ENCODE data around the gene RYR3.

RYR3 gene

DNA sequence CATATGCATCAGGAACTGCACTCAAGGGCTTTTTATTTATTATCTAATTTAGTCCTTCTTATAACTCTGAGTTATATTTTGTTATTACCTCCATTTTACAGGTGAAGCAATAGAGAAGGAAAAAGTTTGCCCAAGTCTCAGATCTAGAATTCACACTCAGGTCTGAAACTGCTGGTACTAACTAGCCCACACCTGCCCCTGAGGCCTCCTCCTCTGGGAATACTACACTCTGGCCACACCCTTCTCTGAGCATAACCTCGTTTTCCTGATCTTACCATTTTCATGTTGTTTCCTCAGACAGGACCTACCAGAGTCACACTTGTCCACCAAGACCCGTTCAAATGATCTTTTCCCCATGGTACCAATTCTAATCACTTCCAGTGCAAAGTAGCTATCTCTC, 563.4 kb downstream of the RYR3 start:
- DNase-seq (ENCODE audit: low read depth in 2 of 2), result no peak

DNA sequence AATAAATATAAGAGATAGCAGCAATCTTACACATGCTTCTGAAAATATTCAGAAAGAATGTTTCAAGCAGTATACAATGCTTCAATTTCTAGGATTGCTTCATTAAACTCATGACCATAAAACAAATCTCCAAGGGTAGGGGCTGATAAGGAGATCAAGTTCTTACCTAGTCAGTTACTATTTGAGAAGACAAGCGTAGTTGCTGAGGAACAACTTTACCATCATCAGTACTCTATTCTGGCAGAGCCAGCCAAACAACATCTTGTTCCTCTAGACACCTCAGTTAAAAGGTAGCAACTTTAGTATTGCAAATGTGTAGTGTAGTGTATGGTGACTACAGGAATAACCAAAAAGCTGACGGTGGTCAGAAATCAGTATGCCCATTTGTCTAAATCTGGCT, 572.2 kb downstream of the RYR3 start:
- no peak for DNase-seq (ENCODE audit: low read depth in 2 of 2)

DNA sequence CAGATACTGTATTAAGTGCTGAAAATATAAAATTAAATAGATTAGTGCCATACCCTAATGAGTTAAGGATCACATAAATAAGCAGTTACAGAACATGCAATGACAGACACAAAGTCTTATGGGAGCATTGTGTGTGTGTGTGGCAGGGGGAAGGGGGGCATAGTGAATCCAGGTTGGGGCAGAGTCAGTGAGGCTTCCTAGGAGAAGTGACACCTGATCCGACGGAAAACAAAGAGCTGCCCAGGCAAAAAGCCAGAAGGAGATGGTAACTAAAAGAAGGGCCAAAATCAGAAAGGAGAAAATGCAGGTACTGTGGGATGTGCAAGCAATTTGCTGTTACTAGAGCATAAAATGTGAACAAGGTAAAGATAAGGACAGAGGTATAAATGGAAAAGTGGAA, 577.4 kb downstream of the RYR3 start:
- DNase-seq (ENCODE audit: low read depth in 2 of 2), result no peak

- DNase-seq (ENCODE audit: low read depth in 2 of 2), result no peak
Measured at GRCh38 chr15:33894193-33894592, 583.4 kb downstream of the RYR3 start.

DNA sequence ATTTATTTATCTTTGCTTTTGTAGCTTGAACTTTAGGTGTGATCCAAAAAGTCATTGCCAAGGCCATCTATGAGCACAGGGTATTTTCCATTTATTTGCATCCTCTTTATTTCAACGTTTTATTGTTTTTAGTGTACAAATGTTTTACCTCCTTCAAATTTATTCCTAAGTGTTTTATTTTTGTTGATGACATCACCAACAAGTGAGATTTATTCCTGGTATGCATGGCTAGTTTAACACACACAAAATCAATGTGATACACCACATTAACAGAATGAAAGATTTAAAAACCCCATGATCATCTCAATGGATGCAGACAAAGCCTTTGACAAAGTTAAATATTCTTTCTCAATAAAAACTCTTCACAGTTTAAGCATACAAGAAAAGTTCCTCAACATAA, 591.3 kb downstream of the RYR3 start:
- no peak for DNase-seq (ENCODE audit: low read depth in 2 of 2)

DNA sequence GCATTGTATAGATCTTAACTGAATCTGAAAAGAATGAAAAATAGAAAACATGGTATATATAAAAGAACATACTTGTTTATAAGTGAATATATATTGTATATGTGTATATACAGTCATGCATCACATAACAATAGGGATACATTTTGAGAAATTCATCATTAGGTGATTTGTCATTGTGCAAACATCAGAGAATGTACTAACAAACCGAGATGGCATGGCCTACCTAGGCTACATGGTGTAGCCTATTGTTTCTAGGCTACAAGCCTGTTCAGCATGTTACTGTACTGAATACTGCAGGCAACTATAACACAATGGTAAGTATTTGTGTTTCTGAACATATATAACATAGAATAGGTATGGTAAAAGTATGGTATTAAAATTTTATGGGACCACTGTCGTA, 592.9 kb downstream of the RYR3 start:
- no peak for DNase-seq (ENCODE audit: low read depth in 2 of 2)

- DNase-seq (ENCODE audit: low read depth in 2 of 2), result no peak
Measured at GRCh38 chr15:33907326-33907725, 596.6 kb downstream of the RYR3 start.

GRCh38 chr15:33908406-33908805, 597.6 kb downstream of the RYR3 start:
- DNase-seq (ENCODE audit: low read depth in 2 of 2), result no peak

GRCh38 chr15:33910741-33911140, 600.0 kb downstream of the RYR3 start:
- no peak for DNase-seq (ENCODE audit: low read depth in 2 of 2)

DNA sequence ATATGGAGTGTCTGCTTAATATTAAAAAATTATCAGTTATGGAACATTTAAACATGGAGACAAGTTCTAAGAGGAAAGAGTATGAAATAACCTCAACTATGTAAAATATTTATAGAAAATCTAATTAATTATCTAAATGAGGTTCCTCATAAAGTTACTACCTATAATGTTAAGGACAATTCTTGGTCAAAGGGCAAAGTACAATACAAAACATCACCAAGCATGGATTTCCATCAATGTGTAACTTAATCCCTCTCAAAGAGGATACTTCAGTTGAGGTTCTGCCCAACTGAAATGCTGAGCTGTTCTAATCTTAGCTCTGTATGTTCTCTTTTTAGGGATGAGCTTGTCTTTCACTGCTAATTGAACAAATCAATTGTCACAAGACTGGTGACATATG, 601.6 kb downstream of the RYR3 start:
- no peak for DNase-seq (ENCODE audit: low read depth in 2 of 2)

GRCh38 chr15:33913459-33913858, 602.7 kb downstream of the RYR3 start:
- no peak for DNase-seq (ENCODE audit: low read depth in 2 of 2)
